NCI-H128 (cell line): Measurements from ENCODE around the gene MID2.
"Not testable (repeated sequence)": the region's sequence is repeated elsewhere in the genome, so short reads cannot be mapped to it uniquely, and the experiment has no call there.

Experiments used
- DNase-seq: peaks from one replicate; lab custom pipeline; 2025; ENCODE audit not compliant: unreplicated experiment; lab: John Stamatoyannopoulos, UW

Gene MID2

DNA sequence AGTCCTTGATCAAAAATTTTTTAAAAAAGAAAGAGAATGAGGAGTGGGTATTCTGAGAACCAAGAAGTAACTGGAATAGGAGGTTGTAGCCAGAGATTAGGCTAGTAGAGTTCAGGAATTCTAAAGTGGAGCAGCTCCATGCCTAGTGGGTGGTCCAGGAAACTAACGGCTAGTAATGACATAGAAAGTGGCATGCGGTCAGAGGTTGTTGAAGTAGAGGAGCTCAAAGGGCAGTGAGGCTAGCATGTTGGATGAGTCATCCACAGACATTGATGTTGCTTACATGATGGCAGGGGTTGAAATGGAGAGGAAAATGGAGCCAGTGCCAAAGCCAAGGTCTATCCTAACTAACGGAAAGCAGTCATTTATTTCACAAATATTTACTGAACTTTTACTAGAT lies 114.4 kb downstream of the MID2 start:
- no peak for DNase-seq

DNA sequence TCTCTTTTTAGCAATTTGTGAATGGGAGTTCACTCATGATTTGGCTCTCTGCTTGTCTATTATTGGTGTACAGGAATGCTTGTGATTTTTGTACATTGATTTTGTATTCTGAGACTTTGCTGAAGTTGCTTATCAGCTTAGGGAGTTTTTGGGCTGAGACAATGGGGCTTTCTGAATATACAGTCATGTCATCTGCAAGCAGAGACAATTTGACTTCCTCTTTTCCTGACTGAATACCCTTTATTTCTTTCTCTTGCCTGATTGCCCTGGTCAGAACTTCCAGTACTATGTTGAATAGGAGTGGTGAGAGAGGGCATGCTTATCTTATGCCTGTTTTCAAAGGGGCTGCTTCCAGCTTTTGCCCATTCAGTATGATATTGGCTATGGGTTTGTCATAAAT lies 129.7 kb downstream of the MID2 start:
- DNase-seq = not testable (repeated sequence)

DNA sequence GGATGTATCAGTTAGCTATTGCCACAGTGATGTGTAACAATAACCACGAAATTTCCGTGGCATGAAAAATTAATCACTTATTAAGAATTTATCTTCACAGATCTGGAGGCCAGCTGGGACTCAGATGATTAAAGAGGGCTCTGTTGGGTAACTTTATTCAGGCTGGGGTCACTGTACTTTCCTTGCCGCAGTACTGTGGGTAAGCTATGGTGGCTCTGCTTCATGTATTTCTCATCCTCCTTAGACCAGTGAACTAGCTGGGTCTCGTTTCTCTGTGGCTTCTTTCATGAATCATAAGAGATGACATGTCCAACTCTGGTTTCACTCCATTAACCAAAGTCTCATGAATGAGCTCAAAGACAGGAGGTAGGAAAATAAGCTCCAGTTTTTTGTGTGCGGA lies 143.0 kb downstream of the MID2 start:
- DNase-seq = no peak

DNA sequence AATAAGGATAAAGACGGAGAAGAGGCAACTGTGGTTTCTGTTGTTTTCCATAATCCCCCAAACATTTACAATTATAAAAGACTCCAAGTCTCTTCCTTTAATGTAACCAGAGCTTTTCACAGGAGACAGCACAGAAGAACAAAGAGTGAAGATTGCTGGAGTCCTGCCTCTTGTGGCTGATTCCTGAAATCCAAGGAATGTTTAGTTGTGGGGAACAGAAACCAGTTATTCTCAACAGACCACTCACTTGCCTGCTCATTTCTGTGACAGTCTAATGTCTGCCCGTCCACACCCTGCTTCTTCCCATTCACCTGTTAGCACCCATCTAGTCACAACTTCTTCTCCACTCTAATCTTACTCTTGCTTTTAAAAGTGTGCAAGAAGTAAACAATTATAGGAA lies 144.4 kb downstream of the MID2 start:
- no peak for DNase-seq

DNA sequence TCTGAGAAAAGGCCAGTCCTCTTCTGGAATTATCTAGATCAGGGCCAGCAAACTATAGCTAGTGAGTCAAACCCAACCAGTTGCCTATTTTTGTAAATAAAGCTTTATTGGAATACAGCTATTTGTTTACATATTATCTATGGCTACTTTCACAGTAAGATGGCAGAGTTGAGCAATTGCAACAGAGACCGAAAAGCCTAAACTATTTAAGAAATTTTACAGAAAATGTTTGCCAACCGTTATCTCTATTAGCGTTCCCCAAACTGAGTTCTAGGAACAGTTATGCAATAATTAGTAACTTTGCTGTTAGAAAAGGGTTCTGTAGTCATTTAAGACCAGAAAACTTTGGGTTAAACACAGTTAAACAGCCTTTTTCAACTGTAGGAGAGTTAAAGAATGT lies 146.0 kb downstream of the MID2 start:
- no peak for DNase-seq
